ENCODE data around the gene PPM1A.
A peak's percentile ranks its signal among the peaks of the same experiment; 100 is the strongest.

Gene PPM1A

DNA sequence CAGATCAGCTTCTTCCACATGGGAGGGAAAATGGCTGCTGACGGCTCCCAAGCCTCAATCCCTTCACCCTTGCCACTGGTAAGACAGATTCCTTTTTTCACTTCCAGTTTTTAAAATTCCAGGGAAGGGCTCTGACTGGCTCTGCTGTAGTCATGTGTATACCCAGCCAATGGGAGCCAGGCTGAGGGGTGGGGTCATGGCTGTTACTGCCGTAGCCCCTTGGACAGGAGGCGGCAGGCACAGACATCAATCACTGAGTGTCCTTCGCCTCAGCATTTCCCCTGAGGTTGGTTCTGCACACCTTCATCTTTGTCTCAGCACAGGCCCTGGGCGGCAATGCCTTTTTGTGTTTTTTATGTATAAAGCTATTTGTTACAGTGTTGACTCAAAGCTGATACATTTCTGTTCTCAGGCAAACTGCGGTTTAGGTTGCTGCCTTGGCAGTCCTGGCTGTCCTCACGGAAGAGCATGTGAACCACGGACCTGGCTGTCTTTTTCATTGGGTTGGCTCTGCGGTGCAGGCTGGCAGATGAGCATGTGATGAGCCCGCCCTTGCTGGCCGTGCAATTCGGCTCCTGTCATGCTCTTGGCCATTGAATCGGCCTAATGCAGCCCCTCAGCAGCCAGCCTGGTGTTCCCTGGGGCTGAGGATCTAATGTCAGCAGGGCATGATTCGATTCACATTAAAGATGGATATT, 74.3 kb downstream of the PPM1A start:
- H4K91ac ChIP-seq (ENCODE audit: low read depth, low read length, poor library complexity), result no peak overlapping the region
- no peak overlapping the region for H3K4me2 ChIP-seq (ENCODE audit: insufficient read depth, low read length, poor library complexity, severe bottlenecking)
- no peak overlapping the region for H2AFZ ChIP-seq (ENCODE audit: low read length)
- H3K23ac ChIP-seq (ENCODE audit: low read depth, low read length, poor library complexity), result no peak overlapping the region
- H2BK15ac ChIP-seq (ENCODE audit: low read length), result no peak overlapping the region
- peaks cover 2 to 4% of the 10 kb centered on the region in 2 donors for H3K4me1 ChIP-seq (ENCODE audit: control insufficient read depth in 2 of 2, insufficient read depth in 1 of 2, low read depth in 1 of 2, low read length in 2 of 2)
- no peak overlapping the region for H3K14ac ChIP-seq (ENCODE audit: low read length)
- no peak overlapping the region for H2BK12ac ChIP-seq (ENCODE audit: low read length)
- H3K9ac ChIP-seq (ENCODE audit: low read depth, low read length, poor library complexity), result no peak overlapping the region
- H3K79me1 ChIP-seq (ENCODE audit: low read depth, low read length), result no peaks in the 10 kb centered on the region
- H2BK120ac ChIP-seq (ENCODE audit: low read depth, low read length), result no peak overlapping the region
- no peak overlapping the region for H4K8ac ChIP-seq (ENCODE audit: low read depth, low read length)
- no peaks in the 10 kb centered on the region for H3K36me3 ChIP-seq (replicated peaks in 1 of 2; ENCODE audit: control insufficient read depth in 2 of 2, insufficient read depth in 2 of 2, low read length in 2 of 2)
- DNase-seq (ENCODE audit: low spot score), result no peak
- no peak overlapping the region for H3K4ac ChIP-seq (ENCODE audit: low read length)
- H3K27me3 ChIP-seq (ENCODE audit: control insufficient read depth in 3 of 3, insufficient read depth in 3 of 3, low read depth in 1 of 3, low read length in 3 of 3), result peaks cover 0 to 61% (median 2%) of the 10 kb centered on the region in 3 experiments
- no peak overlapping the region for H2AK5ac ChIP-seq (ENCODE audit: low read depth, low read length)
- no peak overlapping the region for H2BK5ac ChIP-seq (ENCODE audit: low read length)
- no peak overlapping the region for H3K27ac ChIP-seq (replicated peaks; ENCODE audit: low read length)
- H3K9me3 ChIP-seq (replicated peaks in 1 of 2; ENCODE audit: control insufficient read depth in 2 of 2, insufficient read depth in 1 of 2, low read depth in 1 of 2, low read length in 2 of 2), result no peaks in the 10 kb centered on the region
- no peak overlapping the region for H3K18ac ChIP-seq (ENCODE audit: low read length)
- WGBS, 2 donors (ENCODE audit: extremely low coverage in 2 of 2, insufficient read length in 2 of 2, insufficient replicate concordance in 1 of 2), result no CpG with 5 or more reads among the region's 14 CpGs
- no peak overlapping the region for H3K4me3 ChIP-seq (ENCODE audit: low read length in 2 of 2)

DNA sequence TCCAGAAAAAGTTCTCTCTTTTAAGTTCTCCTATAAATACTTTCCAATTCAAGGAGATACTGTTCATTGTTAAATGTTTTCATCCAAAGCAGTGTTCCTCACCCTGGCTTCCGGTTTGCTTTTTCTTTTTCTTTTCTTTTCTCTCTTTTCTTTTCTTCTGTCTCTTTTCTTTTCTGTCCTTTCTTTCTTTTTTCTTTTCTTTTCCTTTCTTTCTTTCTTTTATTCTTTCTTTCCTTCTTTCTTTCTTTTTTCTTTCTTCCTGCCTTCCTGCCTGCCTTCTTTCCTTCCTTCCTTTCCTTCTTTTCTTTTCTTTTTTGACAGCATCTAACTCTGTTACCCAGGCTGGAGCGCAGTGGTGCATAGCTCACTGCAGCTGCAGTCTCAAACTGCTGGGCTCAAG, 75.8 kb downstream of the PPM1A start:
- H2BK15ac ChIP-seq (ENCODE audit: low read length), result no peak overlapping the region
- no peaks in the 10 kb centered on the region for H3K9me3 ChIP-seq (replicated peaks in 1 of 2; ENCODE audit: control insufficient read depth in 2 of 2, insufficient read depth in 1 of 2, low read depth in 1 of 2, low read length in 2 of 2)
- H3K9ac ChIP-seq (ENCODE audit: low read depth, low read length, poor library complexity), result no peak overlapping the region
- H3K4me3 ChIP-seq (ENCODE audit: low read length in 2 of 2), result no peak overlapping the region
- no peak overlapping the region for H3K14ac ChIP-seq (ENCODE audit: low read length)
- no peaks in the 10 kb centered on the region for H3K79me1 ChIP-seq (ENCODE audit: low read depth, low read length)
- H4K91ac ChIP-seq (ENCODE audit: low read depth, low read length, poor library complexity), result no peak overlapping the region
- no peak overlapping the region for H2BK120ac ChIP-seq (ENCODE audit: low read depth, low read length)
- no peak for DNase-seq (ENCODE audit: low spot score)
- no peak overlapping the region for H2AK5ac ChIP-seq (ENCODE audit: low read depth, low read length)
- H3K4me1 ChIP-seq (ENCODE audit: control insufficient read depth in 2 of 2, insufficient read depth in 1 of 2, low read depth in 1 of 2, low read length in 2 of 2), result peaks cover 2 to 6% of the 10 kb centered on the region in 2 donors
- no peak overlapping the region for H2AFZ ChIP-seq (ENCODE audit: low read length)
- H3K23ac ChIP-seq (ENCODE audit: low read depth, low read length, poor library complexity), result no peak overlapping the region
- no peak overlapping the region for H3K18ac ChIP-seq (ENCODE audit: low read length)
- H4K8ac ChIP-seq (ENCODE audit: low read depth, low read length), result no peak overlapping the region
- no peak overlapping the region for H2BK5ac ChIP-seq (ENCODE audit: low read length)
- no peaks in the 10 kb centered on the region for H3K36me3 ChIP-seq (replicated peaks in 1 of 2; ENCODE audit: control insufficient read depth in 2 of 2, insufficient read depth in 2 of 2, low read length in 2 of 2)
- no CpG with 5 or more reads among the region's 2 CpGs for WGBS, 2 donors (ENCODE audit: extremely low coverage in 2 of 2, insufficient read length in 2 of 2, insufficient replicate concordance in 1 of 2)
- H3K27ac ChIP-seq (replicated peaks; ENCODE audit: low read length), result no peak overlapping the region
- H3K27me3 ChIP-seq (ENCODE audit: control insufficient read depth in 3 of 3, insufficient read depth in 3 of 3, low read depth in 1 of 3, low read length in 3 of 3), result peaks cover 0 to 73% (median 2%) of the 10 kb centered on the region in 3 experiments
- no peak overlapping the region for H2BK12ac ChIP-seq (ENCODE audit: low read length)
- no peak overlapping the region for H3K4ac ChIP-seq (ENCODE audit: low read length)
- no peak overlapping the region for H3K4me2 ChIP-seq (ENCODE audit: insufficient read depth, low read length, poor library complexity, severe bottlenecking)

DNA sequence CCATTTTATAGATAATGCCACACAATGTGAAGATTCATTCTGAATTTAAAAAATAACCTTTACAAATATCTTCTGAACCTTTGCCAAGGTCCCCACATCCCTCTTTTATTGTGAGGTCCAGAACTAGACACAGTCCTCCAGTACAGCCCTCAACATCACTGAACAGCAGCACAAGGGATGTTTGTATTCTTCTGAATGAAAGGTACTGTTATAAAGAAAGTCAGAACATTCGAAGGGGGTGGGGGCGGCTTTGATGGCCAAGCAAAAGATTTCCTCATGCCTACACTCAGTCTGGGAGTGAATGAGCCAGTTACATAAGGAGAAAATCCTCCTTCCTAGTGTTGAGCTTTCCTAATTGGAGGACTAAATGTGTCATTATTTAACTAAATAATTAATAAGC, 77.3 kb downstream of the PPM1A start:
- no peak overlapping the region for H3K4ac ChIP-seq (ENCODE audit: low read length)
- no peak overlapping the region for H2AFZ ChIP-seq (ENCODE audit: low read length)
- no peak overlapping the region for H3K14ac ChIP-seq (ENCODE audit: low read length)
- H4K8ac ChIP-seq (ENCODE audit: low read depth, low read length), result no peak overlapping the region
- no peaks in the 10 kb centered on the region for H3K9me3 ChIP-seq (replicated peaks in 1 of 2; ENCODE audit: control insufficient read depth in 2 of 2, insufficient read depth in 1 of 2, low read depth in 1 of 2, low read length in 2 of 2)
- H3K9ac ChIP-seq (ENCODE audit: low read depth, low read length, poor library complexity), result no peak overlapping the region
- no peak overlapping the region for H2BK12ac ChIP-seq (ENCODE audit: low read length)
- no peaks in the 10 kb centered on the region for H3K36me3 ChIP-seq (replicated peaks in 1 of 2; ENCODE audit: control insufficient read depth in 2 of 2, insufficient read depth in 2 of 2, low read length in 2 of 2)
- H3K18ac ChIP-seq (ENCODE audit: low read length), result no peak overlapping the region
- H3K4me2 ChIP-seq (ENCODE audit: insufficient read depth, low read length, poor library complexity, severe bottlenecking), result no peak overlapping the region
- no peaks in the 10 kb centered on the region for H3K79me1 ChIP-seq (ENCODE audit: low read depth, low read length)
- H4K91ac ChIP-seq (ENCODE audit: low read depth, low read length, poor library complexity), result no peak overlapping the region
- H3K4me3 ChIP-seq (ENCODE audit: low read length in 2 of 2), result no peak overlapping the region
- no peak overlapping the region for H2BK5ac ChIP-seq (ENCODE audit: low read length)
- no CpG with 5 or more reads among the region's 2 CpGs for WGBS, 2 donors (ENCODE audit: extremely low coverage in 2 of 2, insufficient read length in 2 of 2, insufficient replicate concordance in 1 of 2)
- peaks cover 0 to 68% (median 2%) of the 10 kb centered on the region in 3 experiments for H3K27me3 ChIP-seq (ENCODE audit: control insufficient read depth in 3 of 3, insufficient read depth in 3 of 3, low read depth in 1 of 3, low read length in 3 of 3)
- H2BK120ac ChIP-seq (ENCODE audit: low read depth, low read length), result no peak overlapping the region
- no peak overlapping the region for H2AK5ac ChIP-seq (ENCODE audit: low read depth, low read length)
- H3K23ac ChIP-seq (ENCODE audit: low read depth, low read length, poor library complexity), result no peak overlapping the region
- no peak overlapping the region for H3K27ac ChIP-seq (replicated peaks; ENCODE audit: low read length)
- DNase-seq (ENCODE audit: low spot score), result no peak
- no peak overlapping the region for H2BK15ac ChIP-seq (ENCODE audit: low read length)
- peaks cover 2 to 8% of the 10 kb centered on the region in 2 donors for H3K4me1 ChIP-seq (ENCODE audit: control insufficient read depth in 2 of 2, insufficient read depth in 1 of 2, low read depth in 1 of 2, low read length in 2 of 2)

DNA sequence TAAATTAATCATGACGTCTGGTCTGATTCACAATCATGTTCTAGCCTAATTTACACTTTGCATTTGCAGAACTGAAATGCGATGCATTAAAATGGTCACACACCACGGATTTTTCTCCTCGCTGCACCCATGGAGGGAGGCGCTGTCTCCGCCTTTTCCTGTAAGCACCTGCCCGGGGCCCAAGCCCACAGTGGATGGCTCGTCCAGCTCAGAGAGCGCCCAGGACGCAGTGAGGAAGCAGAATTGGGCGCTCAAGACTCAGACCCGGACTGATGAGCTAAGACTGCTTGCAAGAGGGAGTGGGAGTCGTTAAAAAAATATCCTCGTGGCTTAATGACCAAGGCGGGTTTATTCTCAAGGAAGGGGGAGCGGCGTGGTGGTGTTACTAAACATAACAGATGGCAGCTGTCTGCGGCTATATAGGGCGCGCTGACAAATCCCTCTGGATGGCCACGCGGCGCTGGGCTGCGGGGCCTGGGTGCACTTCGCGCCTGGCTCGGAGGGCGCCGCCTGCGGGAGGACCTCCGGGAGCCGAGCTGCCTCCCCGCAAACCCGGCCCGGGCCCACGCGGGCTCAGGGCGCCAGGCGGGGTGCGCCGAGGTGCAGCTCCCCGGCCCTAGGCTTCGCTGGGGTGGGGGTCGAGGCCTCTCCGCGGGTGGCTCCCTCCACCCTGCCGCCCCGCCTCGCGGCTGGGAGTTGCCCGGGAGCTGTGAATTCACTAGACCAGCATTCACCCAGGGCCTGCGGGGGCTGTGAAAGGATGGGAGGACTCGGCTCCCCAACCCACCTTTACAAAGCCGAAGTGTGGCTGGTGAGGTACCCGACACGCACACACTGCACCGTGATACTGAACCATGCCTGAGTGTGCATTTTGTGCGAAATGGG, 78.7 kb downstream of the PPM1A start:
- H3K14ac ChIP-seq (ENCODE audit: low read length), result no peak overlapping the region
- H2BK12ac ChIP-seq (ENCODE audit: low read length), result no peak overlapping the region
- no peak overlapping the region for H4K91ac ChIP-seq (ENCODE audit: low read depth, low read length, poor library complexity)
- peak overlapping the region; percentile 50 for H2BK15ac ChIP-seq (ENCODE audit: low read length)
- peak overlapping the region in 1 of 2 donors; percentile 70 for H3K4me3 ChIP-seq (ENCODE audit: low read length in 2 of 2)
- peaks cover 0 to 61% (median 2%) of the 10 kb centered on the region in 3 experiments for H3K27me3 ChIP-seq (ENCODE audit: control insufficient read depth in 3 of 3, insufficient read depth in 3 of 3, low read depth in 1 of 3, low read length in 3 of 3)
- H3K36me3 ChIP-seq (replicated peaks in 1 of 2; ENCODE audit: control insufficient read depth in 2 of 2, insufficient read depth in 2 of 2, low read length in 2 of 2), result no peaks in the 10 kb centered on the region
- peak overlapping the region; percentile 17 for H3K23ac ChIP-seq (ENCODE audit: low read depth, low read length, poor library complexity)
- WGBS, 2 donors (ENCODE audit: extremely low coverage in 2 of 2, insufficient read length in 2 of 2, insufficient replicate concordance in 1 of 2), result no CpG with 5 or more reads among the region's 58 CpGs
- H3K9ac ChIP-seq (ENCODE audit: low read depth, low read length, poor library complexity), result no peak overlapping the region
- H2AK5ac ChIP-seq (ENCODE audit: low read depth, low read length), result no peak overlapping the region
- H3K79me1 ChIP-seq (ENCODE audit: low read depth, low read length), result no peaks in the 10 kb centered on the region
- H2AFZ ChIP-seq (ENCODE audit: low read length), result peak overlapping the region; percentile 77
- H3K4me1 ChIP-seq (ENCODE audit: control insufficient read depth in 2 of 2, insufficient read depth in 1 of 2, low read depth in 1 of 2, low read length in 2 of 2), result peaks cover 2 to 10% of the 10 kb centered on the region in 2 donors
- no peak overlapping the region for H2BK5ac ChIP-seq (ENCODE audit: low read length)
- H3K18ac ChIP-seq (ENCODE audit: low read length), result peak overlapping the region; percentile 81
- peak overlapping the region; percentile 55 for H3K4me2 ChIP-seq (ENCODE audit: insufficient read depth, low read length, poor library complexity, severe bottlenecking)
- no peak overlapping the region for H3K4ac ChIP-seq (ENCODE audit: low read length)
- H2BK120ac ChIP-seq (ENCODE audit: low read depth, low read length), result peak overlapping the region; percentile 10
- H3K27ac ChIP-seq (replicated peaks; ENCODE audit: low read length), result no peak overlapping the region
- no peak for DNase-seq (ENCODE audit: low spot score)
- H4K8ac ChIP-seq (ENCODE audit: low read depth, low read length), result no peak overlapping the region
- H3K9me3 ChIP-seq (replicated peaks in 1 of 2; ENCODE audit: control insufficient read depth in 2 of 2, insufficient read depth in 1 of 2, low read depth in 1 of 2, low read length in 2 of 2), result no peaks in the 10 kb centered on the region

All from neuronal stem cell (in vitro differentiated cells).